Kasumi-1 (cell line): ENCODE data around the gene CCDC157.

Source experiments
- DNase-seq, 2 experiments: peaks; one replicate each; lab custom pipeline; 2025; lab: John Stamatoyannopoulos, UW

The CCDC157 gene

GRCh38 chr22:30357650-30358215, 926 bp downstream of the CCDC157 start:
- DNase-seq, result no peak

GRCh38 chr22:30358541-30358940, 1.7 kb downstream of the CCDC157 start:
- DNase-seq, result no peak

GRCh38 chr22:30361916-30362650, 5.3 kb downstream of the CCDC157 start:
- DNase-seq, result no peak

- DNase-seq, result no peak
Measured at GRCh38 chr22:30362651-30363281, 6.0 kb downstream of the CCDC157 start.

DNA sequence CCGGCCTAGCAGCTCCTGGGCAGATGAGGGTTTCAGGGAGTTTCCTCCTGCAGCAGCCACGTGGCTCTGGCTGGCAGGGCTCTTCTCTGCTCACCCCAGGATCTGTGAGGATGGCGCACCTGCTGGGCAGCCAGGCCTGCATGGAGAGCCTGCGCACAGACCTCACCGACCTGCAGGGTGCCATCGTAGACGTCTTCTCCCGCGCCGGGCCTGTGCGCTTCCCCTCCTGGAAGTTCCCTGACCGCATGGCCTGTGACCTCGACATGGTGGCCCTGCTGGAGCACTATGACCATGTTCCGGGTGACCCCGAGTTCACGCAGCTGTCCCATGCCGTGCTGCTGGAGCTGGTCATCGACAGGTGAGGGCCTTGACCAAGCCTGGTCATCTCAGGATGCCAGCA, 9.1 kb downstream of the CCDC157 start:
- DNase-seq, result no peak

- DNase-seq, result no peak
Measured at GRCh38 chr22:30368420-30368819, 11.6 kb downstream of the CCDC157 start.

DNA sequence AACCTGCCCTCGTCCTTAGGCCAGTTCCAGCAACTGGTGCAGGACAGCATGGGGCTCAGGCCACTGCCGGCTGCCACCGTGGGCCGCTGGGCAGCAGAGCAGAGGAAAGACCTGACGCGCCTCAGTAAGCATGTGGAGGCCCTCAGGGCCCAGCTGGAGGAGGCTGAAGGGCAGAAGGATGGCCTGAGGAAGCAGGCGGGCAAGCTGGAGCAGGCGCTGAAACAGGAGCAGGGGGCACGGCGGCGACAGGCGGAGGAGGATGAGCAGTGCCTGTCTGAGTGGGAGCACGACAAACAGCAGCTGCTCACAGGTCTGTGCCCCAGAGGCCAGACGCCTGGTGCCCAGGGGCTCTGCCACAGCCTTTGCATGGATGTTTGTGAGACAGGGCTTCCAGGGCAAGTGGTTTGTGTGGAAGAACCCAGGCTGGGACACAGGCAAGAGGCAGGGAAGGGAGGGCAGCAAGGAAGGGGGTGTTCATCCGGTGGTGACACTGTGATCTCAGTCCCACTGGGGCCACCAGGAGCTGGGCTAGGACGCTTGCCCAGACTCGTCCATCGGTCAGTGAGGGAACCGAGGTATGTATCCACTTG, 13.9 kb downstream of the CCDC157 start:
- no peak for DNase-seq

DNA sequence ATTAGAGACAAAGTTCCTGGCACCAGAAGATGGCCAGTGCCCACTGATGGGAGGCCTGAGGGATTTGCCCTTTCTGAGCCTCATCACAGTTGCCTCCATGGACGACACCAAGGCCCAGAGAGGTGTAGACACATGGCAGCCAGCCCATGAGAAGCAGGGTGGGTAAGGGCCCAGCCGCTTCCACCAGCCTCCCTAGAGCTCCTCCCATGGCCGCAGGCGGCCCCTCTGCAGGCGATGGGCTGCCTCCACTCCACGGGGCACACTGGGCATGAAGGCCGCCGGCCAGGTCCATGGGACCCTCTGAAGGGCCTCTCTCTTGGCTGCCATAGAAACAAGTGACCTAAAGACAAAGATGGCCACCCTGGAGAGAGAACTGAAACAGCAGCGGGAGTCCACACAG, 14.5 kb downstream of the CCDC157 start:
- no peak for DNase-seq

- DNase-seq, result no peak
Measured at GRCh38 chr22:30371981-30372380, 15.2 kb downstream of the CCDC157 start.

DNA sequence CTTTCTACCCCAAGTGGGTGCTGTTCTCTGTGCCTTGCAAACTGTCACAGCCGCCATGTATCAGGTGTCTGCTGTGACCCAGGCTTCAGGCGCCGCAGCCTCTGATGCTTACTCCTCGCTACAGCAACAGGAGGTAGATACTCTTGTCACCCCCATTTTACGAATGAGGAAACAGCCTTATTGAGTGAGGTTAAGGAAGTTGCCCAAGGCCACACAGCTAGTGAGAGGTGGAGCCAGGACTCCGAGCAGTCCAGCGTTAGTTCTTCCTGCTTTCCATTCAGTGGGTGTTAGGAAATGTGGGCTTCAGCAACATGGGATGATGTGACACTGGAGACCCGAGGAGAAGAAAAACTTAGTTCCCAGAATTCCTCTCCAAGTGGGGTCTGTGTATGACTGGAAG, 16.1 kb downstream of the CCDC157 start:
- DNase-seq, result peak; percentile 63 to 77

DNA sequence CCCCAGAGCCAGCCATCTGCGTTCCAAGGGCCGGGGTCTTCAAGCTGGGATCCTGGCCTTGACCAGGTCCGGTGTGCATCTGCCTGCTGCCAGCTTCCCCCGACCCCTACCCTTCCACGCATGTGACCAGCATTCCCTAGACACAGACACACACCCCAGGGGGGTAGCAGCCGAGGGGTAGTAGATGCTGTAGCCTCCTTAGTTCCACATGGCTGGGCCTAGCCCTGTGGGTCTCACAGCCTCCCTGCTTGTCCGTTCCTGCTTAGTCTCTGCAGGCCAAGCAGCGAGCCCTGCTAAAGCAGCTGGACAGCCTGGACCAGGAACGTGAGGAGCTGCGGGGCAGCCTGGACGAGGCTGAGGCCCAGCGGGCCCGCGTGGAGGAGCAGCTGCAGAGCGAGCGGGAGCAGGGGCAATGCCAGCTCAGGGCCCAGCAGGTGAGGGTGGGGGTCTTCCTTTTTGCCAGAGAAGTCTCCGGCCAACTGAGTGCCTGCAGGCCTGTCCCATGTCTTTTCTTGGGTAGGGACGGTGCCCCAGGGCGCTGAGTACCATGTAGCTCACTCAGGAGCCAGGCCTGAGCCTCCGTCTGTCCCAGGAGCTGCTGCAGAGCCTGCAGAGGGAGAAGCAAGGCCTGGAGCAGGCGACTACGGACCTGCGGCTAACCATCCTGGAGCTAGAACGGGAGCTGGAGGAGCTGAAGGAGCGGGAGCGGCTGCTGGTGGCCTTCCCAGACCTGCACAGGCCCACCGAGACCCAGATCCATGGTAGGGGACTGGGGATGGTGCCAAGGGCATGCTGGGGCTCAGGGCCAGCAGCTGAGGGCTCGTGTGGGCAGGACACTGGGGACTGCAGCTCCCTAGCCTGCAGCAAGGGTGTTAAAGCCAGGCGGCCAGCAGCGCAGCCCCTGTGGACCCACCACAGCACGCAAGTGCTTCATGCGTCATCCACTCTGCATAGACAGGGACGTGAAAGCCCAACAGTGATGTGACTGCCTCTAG, 16.8 kb downstream of the CCDC157 start:
- no peak for DNase-seq

DNA sequence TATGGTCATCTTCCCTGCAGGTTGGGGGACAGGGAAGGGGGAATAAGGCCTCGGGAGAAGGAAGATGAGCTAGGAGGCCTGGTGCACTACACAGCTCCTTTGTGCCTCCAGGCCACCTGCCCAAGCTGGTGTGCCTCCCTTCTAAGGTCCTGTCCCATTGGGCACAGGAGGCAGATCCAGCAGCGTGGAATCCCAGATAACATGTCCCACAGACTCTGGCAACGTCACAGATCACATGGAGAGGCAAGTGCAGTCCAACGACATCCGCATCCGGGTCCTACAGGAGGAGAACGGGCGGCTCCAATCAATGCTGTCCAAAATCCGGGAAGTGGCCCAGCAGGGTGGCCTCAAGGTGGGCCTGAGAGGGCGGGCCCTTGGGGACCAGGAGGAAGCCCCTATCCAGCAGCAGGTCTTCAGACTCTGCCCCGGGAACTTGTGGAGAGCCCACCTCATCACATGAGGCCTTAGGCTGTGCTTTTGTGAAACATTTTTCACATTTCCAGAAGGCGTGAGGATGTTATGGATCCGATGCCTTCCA, 18.6 kb downstream of the CCDC157 start:
- DNase-seq, result no peak

GRCh38 chr22:30380011-30380410, 23.2 kb downstream of the CCDC157 start:
- DNase-seq, result no peak

GRCh38 chr22:30381264-30381663, 24.5 kb downstream of the CCDC157 start:
- no peak for DNase-seq

- DNase-seq, result no peak
Measured at GRCh38 chr22:30382340-30382739, 25.5 kb downstream of the CCDC157 start.

DNA sequence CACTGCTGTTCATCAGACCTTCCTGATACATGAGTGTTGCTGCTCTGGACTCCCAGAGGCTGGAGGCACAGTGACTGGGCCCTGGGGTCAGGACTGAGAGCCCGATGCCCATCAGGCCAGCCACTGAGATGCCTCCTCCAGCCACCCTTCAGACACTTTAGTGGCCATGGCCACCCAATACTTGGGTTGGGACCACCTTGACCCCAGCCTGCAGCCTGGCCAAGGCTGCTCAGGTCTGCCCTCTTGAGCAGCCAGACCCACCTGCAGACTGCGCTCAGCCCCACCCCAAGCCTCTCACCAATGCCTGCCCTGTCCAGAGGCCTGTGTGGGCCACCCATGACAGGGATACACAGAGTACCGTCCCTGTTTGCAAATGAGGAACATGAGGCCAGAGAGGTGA, 26.3 kb downstream of the CCDC157 start:
- DNase-seq, result no peak

DNA sequence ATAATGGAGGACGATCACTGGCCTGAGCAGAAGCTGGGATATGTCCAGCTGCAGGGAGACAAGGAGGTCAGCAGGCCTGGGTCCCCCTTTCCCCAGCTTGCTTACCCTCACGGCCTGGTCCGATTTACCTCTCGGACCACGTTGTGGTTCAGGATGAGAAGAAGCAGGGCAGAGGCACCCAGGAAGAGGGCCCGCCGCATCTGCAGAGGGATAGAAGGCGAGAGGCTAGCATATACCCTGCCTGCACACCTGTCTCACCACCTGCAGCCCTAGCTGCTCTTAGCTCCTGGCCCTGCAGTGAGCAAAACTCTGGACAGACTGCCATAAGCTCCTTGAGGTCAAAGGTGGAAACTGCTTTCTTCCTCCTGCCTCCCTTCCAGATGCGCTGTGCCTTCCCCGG, 29.1 kb downstream of the CCDC157 start:
- no peak for DNase-seq

DNA sequence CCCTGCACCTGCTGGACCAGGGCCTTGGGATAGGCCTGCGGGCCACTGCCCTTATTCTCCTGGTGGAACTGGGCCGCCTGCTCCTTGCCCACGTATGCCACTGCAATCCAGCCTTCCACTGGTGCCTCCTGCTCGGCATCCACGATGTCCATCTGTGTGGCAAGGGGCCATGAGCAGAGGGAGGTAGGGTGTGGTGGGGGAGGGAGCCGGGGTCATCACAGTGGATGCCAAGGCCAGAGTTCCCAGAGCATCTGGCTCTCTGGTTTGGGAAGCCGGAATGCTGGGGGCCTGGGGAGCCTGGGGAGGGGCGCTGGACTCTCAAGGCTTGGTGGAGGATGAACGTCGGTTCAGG, 29.8 kb downstream of the CCDC157 start:
- DNase-seq, result no peak

GRCh38 chr22:30386960-30387827, 30.4 kb downstream of the CCDC157 start, which contains the start of gene RNF215:
TSS of gene RNF215 (minus strand) at chr22:30387411. CDS start at chr22:30387313, 98 bp downstream.
- DNase-seq, result peak; percentile 64 to 78

DNA sequence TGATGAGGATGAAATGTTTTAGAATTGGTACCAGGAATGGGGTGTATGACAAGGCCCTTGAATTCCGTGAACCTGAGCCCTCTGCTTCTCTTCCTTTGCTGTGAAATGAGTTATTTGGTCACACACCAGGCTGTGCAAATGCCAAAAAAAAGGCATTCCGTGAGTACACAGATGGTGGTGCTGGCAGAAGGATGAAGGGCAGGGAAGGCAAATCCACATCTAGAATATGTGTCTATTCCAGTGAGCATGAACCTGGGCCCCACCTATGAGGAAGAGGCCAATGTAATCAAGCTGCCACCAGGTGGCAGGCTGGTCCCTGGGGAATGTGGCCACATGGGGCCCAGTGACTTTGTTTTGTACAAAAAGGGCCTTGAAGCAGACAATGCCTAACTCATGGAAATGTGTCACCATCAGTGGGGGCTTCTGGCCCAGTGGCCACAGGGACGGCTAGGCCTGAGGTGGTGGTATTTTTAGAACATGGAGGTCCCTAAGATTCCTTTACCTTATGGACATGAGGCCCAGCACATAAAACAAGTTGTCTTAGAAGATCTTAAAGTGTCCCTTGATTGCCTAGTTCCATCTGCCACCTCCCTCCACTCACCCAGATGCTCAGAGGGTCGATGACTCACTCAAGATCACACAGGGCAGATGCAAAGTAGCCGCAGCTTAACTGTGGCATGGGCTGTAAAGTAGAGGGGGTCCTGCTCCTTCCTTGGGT, 34.3 kb downstream of the CCDC157 start:
- DNase-seq, result peak; percentile 65 to 76
